Endodermal cell (in vitro differentiated cells): ENCODE data around the gene GRK6. TPM values are rescaled to one million over a fixed set of nuclear protein-coding genes. Genes with fewer than 3 reads are reported as not detected.
A peak's percentile ranks its signal among the peaks of the same experiment; 100 is the strongest.

Experiments used
- DNase-seq: peaks from one replicate; pipeline ENCODE4 v3.0.0-alpha.2; 2017
- H3K27ac ChIP-seq: 2 replicates; pipeline ENCODE4 v1.5.1; 2013; ENCODE audit warnings: mild to moderate bottlenecking, low read depth, low read length, moderate library complexity
- H3K27me3 ChIP-seq: 2 replicates; pipeline ENCODE4 v1.6.1; 2013; ENCODE audit warnings: mild to moderate bottlenecking, low read length, moderate library complexity; ENCODE audit not compliant: insufficient read depth, control insufficient read depth, poor library complexity, severe bottlenecking
- H3K36me3 ChIP-seq: 2 replicates; pipeline ENCODE4 v1.7.0; 2013; ENCODE audit warnings: mild to moderate bottlenecking, low read length, moderate library complexity; ENCODE audit not compliant: control insufficient read depth, insufficient read depth
- H3K4me1 ChIP-seq: one replicate; pipeline ENCODE4 v1.7.0; 2013; ENCODE audit warnings: low read length; ENCODE audit not compliant: control insufficient read depth, insufficient read depth
- H3K4me3 ChIP-seq: 2 replicates; pipeline ENCODE4 v1.5.1; 2013; ENCODE audit warnings: mild to moderate bottlenecking, low read length, moderate library complexity
- H3K9ac ChIP-seq: 2 replicates; pipeline ENCODE4 v1.6.1; 2013; ENCODE audit warnings: mild to moderate bottlenecking, low read length, moderate library complexity; ENCODE audit not compliant: poor library complexity, severe bottlenecking; ENCODE audit errors: extremely low read depth
- H3K9me3 ChIP-seq: 2 replicates; pipeline ENCODE4 v1.6.1; 2013; ENCODE audit warnings: mild to moderate bottlenecking, low read length, moderate library complexity; ENCODE audit not compliant: control insufficient read depth
- H3K27ac Mint-ChIP-seq: 2 replicates; pipeline ENCODE4 v1.8.0; 2020; ENCODE audit warnings: mixed read lengths
- H3K27me3 Mint-ChIP-seq: 2 replicates; pipeline ENCODE4 v1.8.0; 2021; ENCODE audit warnings: mild to moderate bottlenecking, mixed read lengths; ENCODE audit not compliant: insufficient read depth
- H3K36me3 Mint-ChIP-seq: 2 replicates; pipeline ENCODE4 v1.8.0; 2020; ENCODE audit warnings: low read depth, mixed read lengths
- H3K4me1 Mint-ChIP-seq: 2 replicates; pipeline ENCODE4 v1.8.0; 2020; ENCODE audit warnings: mixed read lengths
- H3K4me3 Mint-ChIP-seq: 2 replicates; pipeline ENCODE4 v1.8.0; 2020; ENCODE audit warnings: mild to moderate bottlenecking, moderate library complexity, mixed read lengths
- H3K9me3 Mint-ChIP-seq: 2 replicates; pipeline ENCODE4 v1.8.0; 2020; ENCODE audit warnings: mild to moderate bottlenecking, mixed read lengths
- WGBS, 2 experiments: methylation state at CpG; one replicate each; pipeline versions ENCODE4 v1.1.5 to v1.1.7; 2013; ENCODE audit warnings: missing lambda C conversion rate in 2 of 2, mixed read lengths in 1 of 2; ENCODE audit not compliant: insufficient coverage in 1 of 2, insufficient read length in 1 of 2; 5-methylcytosine and 5-hydroxymethylcytosine counted together
- long read RNA-seq, 4 experiments: library from polyadenylated mRNA in 2 of 4; library from RNA in 1 of 4; library from capped mRNA in 1 of 4; stranded (forward) in 3 of 4; unstranded in 1 of 4; transcript quantifications; one replicate each; pipeline ENCODE4 v2.0.0, GENCODE V29; 2020 to 2021; ENCODE audit warnings: inconsistent platforms in 1 of 4
- polyA plus RNA-seq, 2 experiments: library from polyadenylated mRNA; stranded (reverse); fragments of 50-300 nt; gene quantifications; one replicate each; pipeline ENCODE4 v1.2.3, GENCODE V29; 2013
- total RNA-seq, 2 donors: library from RNA; stranded (reverse); fragmentation: NEBNext Ultra II Directional in 1 of 2; extraction: Animal tissue kit (Norgen Biotek cat#: 25700) in 1 of 2; gene quantifications; 2 replicates in 1 of 2; 3 replicates in 1 of 2; pipeline ENCODE4 v1.2.1, GENCODE V29; 2021
- TF ChIP-seq, protein P1 (sequence below): fragments of 200-600 bp; sonication (generic); conservative IDR thresholded peaks from 2 replicates; pipeline ENCODE4 v1.5.0; 2021; ENCODE audit warnings: antibody characterized with exemption, mild to moderate bottlenecking

GRK6 gene
- total RNA-seq: 10 to 100 TPM; 51.6 to 66.8 TPM
- 31.2 TPM for polyA plus RNA-seq (2013, experiment 1 of 2)
- 29.2 TPM for polyA plus RNA-seq (2013, experiment 2 of 2)
- long read RNA-seq, experiment 1, transcript GRK6-201 (16 exons, 2,939 nt): major isoform, 8 of 41 reads
- long read RNA-seq, experiment 1, partial matches to known transcripts: 24 of 41 reads
- long read RNA-seq, experiment 1, other reads (novel, unspliced or antisense): 7 of 41 reads
- long read RNA-seq, experiment 2, transcript GRK6-201 (16 exons, 2,939 nt): major isoform, 98 of 168 reads
- long read RNA-seq, experiment 2, transcript GRK6-206 (13 exons, 1,660 nt): minor isoform, 6 of 168 reads
- long read RNA-seq, experiment 2, transcript GRK6-211 (16 exons, 2,571 nt): minor isoform, 34 of 168 reads
- long read RNA-seq, experiment 2, partial matches to known transcripts: 14 of 168 reads
- long read RNA-seq, experiment 2, other reads (novel, unspliced or antisense): 14 of 168 reads
- long read RNA-seq, experiment 3, transcript GRK6-206 (13 exons, 1,660 nt): minor isoform, 6 of 32 reads
- long read RNA-seq, experiment 3, transcript GRK6-201 (16 exons, 2,939 nt): major isoform, 16 of 32 reads
- long read RNA-seq, experiment 3, partial matches to known transcripts: 4 of 32 reads
- long read RNA-seq, experiment 3, other reads (novel, unspliced or antisense): 3 of 32 reads
- long read RNA-seq, experiment 4, partial matches to known transcripts: 1 of 1 reads
- long read RNA-seq, experiment 4, other reads (novel, unspliced or antisense): 0 of 1 reads

DNA sequence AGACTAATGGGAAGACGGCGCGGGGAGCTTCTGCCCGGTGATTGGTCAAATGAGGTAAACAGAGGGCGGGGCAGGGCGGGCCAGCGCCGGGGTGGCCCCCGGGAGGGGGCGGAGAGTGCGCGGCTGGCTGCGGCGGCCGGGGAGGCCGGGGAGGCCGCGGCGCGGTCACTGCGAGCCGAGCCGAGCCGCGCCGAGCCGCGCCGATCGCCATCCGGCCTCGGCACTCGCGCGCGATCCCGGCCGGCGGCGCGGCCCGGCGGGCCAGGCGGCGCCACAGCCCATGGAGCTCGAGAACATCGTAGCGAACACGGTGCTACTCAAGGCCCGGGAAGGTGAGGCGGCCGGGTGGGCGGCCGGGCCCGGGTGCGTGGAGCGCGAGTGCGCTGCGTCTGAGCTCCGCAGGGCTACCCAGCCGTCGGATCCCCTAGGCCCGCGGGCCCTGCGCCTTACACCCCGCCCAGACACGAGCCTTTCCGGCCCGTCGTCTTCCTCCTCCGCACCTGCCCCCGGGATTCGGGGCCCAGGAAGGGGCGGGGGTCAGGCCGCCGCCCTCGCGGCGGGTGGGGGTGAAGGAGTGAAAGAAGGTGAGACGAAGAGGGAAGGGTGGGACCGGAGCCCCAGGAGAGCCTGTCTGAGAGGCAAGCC, at the start of gene GRK6:
TSS of gene GRK6 (plus strand) at position 111 of the 645 bp plus-strand sequence. CDS start at position 281, 170 bp downstream.
- peaks cover 9% of the 10 kb centered on the region for H3K27me3 Mint-ChIP-seq
- DNase-seq: peak; percentile 76
- Histone ChIP-seq H3K4me1 (no peaks in the 10 kb centered on the region), H3K27me3 (no peaks in the 10 kb centered on the region), H3K4me3 (peak within 1 kb of the TSS; percentile 90), H3K9me3 (no peaks in the 10 kb centered on the region), H3K9ac (peak within 1 kb of the TSS; percentile 91), H3K36me3 (peaks cover 5% of the 10 kb centered on the region), H3K27ac (peak within 1 kb of the TSS; percentile 87)
- peak within 1 kb of the TSS; percentile 98 for H3K27ac Mint-ChIP-seq
- H3K4me3 Mint-ChIP-seq: peak within 1 kb of the TSS; percentile 74
- TF ChIP-seq, protein P1, sequence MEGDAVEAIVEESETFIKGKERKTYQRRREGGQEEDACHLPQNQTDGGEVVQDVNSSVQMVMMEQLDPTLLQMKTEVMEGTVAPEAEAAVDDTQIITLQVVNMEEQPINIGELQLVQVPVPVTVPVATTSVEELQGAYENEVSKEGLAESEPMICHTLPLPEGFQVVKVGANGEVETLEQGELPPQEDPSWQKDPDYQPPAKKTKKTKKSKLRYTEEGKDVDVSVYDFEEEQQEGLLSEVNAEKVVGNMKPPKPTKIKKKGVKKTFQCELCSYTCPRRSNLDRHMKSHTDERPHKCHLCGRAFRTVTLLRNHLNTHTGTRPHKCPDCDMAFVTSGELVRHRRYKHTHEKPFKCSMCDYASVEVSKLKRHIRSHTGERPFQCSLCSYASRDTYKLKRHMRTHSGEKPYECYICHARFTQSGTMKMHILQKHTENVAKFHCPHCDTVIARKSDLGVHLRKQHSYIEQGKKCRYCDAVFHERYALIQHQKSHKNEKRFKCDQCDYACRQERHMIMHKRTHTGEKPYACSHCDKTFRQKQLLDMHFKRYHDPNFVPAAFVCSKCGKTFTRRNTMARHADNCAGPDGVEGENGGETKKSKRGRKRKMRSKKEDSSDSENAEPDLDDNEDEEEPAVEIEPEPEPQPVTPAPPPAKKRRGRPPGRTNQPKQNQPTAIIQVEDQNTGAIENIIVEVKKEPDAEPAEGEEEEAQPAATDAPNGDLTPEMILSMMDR: no peak
- H3K36me3 Mint-ChIP-seq: peaks cover 7% of the 10 kb centered on the region
- peaks cover 14% of the 10 kb centered on the region for H3K4me1 Mint-ChIP-seq
- no peaks in the 10 kb centered on the region for H3K9me3 Mint-ChIP-seq
- WGBS, 2 experiments: 0 to 1% methylated on average over 34 to 82 of the region's 82 CpGs

DNA sequence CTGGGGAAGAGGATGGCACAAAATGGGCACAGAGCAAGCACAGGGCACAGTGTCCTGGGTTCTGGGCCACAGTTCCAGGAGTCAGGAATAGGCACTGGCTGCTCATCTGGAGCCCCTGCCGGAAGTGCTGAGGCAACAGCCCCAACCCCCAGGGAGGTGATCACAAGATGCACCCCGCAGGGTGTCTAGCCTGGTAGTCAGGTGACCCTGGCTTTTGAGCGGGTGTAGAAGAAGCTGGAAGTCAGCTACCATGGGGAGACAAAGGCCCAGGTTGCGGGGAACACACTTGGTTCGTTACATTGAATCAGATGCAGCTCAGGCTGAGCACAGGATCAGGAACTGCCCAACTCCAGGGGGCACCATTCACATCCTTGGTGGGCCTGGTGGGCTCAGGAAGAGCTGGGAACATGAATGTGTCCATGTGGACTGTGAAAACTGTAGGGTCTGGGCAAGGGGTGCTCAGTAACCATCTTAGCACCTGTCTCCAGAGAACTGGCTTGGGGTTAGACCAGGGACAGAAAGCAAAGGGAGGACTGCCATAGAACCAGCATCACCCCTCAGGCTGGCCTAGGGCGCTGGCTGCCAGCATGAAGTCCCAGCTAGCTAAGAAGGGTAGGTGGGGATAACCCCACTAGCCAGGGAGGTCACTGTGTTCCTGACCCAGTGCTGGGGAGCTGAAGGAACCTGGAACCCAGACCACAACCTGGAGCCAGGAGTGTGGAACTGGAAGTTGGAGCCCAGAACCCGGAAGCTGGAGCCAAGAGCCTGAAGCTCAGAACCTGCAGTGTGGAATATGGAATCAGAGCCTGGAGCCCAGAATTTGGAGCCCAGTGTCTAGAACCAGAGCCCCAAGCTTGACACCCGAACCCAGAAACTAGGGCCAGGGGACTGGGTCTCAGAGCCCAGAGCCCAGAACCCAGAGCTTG, 48.4 kb upstream of the GRK6 start:
- WGBS, 2 experiments: 88 to 91% methylated on average over 8 of the region's 8 CpGs
- TF ChIP-seq, protein P1: peak; percentile 49

More for the DNA sequence above, 48.4 kb upstream of the GRK6 start:
- no peak overlapping the region for H3K27ac Mint-ChIP-seq
- no peaks in the 10 kb centered on the region for H3K36me3 ChIP-seq
- no peak overlapping the region for H3K27ac ChIP-seq
- no peaks in the 10 kb centered on the region for H3K9me3 ChIP-seq
- H3K4me1 ChIP-seq: no peaks in the 10 kb centered on the region
- no peak for DNase-seq
- peaks cover 7% of the 10 kb centered on the region for H3K4me1 Mint-ChIP-seq
- no peaks in the 10 kb centered on the region for H3K27me3 Mint-ChIP-seq
- H3K4me3 ChIP-seq: no peak overlapping the region
- H3K9me3 Mint-ChIP-seq: no peaks in the 10 kb centered on the region
- H3K4me3 Mint-ChIP-seq: no peak overlapping the region
- no peak overlapping the region for H3K9ac ChIP-seq
- no peaks in the 10 kb centered on the region for H3K36me3 Mint-ChIP-seq
- H3K27me3 ChIP-seq: no peaks in the 10 kb centered on the region
